Amniotic stem cell (primary cell): ENCODE results near the gene HMGN1.

Experiments used
- DNase-seq: peaks from one replicate; lab custom pipeline; 2025; lab: John Stamatoyannopoulos, UW

The HMGN1 gene

DNA sequence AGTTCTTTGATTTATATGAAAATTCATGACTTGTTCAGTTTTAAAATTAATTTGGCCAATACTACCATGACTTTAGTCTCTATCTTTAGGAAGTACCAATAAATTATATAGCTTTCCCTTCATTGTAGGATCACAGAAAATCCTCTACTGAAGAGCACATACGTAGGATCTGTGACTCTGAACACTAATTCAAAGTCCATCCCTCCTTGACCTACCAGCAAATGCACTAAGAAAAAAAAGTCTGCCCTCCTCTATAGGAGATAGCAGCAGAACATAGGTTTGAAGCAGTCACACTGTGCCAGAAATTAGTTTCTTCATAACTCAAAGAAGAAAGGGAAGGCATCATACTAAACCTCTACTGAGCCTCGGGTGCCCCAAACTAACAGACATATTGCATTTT lies 52.0 kb downstream of the HMGN1 start:
- no peak for DNase-seq
